Measurements from ENCODE around the gene ATXN1.
"Not testable (repeated sequence)": the region's sequence is repeated elsewhere in the genome, so short reads cannot be mapped to it uniquely, and the experiment has no call there.

The ATXN1 gene

DNA sequence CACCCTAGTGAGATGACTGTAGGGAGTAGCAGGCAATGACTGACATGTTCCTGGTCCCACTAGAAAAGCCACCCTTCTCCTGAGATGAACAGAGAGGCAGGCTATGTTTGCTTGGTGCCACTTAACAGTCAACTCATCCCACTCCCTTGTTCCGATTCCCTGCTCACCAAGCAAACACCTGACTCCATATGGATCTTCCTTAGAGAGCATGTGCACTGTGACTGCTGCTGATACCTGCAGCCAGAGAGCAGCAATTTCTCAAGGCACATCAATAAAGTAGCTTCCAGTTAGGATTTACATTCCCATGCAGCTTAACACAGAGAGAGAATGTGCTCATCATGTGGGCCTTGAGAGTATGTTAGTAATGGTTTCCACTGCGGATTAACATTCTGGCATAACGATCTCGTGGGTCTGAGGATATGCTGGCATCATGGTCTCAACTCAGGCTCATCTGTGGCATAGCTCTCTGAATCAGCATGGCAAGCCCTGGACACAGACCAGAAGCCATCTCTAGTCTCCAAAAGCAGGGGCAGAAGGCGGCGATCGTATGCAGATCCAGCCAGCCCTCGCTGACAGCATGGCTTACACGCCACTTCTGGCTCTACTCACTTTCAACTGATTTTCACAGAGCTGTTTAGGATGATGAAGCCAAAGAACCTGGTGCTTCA lies 43.9 kb downstream of the ATXN1 start:
- no peak for DNase-seq

DNA sequence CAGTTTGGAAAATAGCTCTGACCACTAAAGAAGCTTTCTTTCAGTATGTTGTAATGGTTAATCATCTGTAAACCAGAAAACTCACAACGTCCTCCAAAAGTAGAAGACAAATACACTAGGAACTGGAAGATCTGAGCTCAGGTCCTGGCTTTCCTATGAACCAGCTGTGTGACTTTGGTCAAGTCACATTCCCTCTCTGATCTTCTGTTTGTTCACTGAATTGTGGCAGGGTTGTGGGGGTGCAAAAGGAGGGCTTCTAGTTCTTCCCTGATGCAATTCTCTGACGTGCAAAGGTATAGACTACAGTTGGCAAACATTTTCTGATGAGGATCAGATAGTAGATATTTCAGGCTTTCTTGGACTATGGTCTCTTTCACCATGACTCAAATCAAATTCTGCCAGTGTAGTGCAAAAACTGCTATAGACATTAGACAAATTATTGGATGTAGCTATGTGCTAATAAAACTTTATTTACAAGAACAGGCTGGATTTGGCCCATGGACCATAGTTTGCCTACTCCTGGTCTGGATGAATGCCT lies 44.9 kb downstream of the ATXN1 start:
- DNase-seq: no peak

DNA sequence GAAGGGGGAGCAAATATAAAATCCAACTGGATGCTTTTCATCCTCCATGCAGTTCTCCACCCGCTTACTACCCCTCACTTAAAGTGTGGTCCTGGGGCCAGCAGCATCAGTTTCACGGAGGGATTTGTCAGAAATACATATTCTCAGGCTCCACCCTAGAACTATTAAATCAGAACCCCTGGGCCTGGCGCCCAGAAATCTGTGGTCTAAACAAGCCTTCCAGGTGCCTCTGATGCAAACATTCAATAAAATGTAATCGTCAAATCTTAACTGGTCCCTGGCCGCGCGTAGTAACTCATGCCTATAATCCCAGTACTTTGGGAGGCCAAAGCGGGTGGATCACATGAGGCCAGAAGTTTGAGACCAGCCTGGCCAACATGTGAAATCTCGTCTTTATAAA lies 47.7 kb downstream of the ATXN1 start:
- no peak for DNase-seq

DNA sequence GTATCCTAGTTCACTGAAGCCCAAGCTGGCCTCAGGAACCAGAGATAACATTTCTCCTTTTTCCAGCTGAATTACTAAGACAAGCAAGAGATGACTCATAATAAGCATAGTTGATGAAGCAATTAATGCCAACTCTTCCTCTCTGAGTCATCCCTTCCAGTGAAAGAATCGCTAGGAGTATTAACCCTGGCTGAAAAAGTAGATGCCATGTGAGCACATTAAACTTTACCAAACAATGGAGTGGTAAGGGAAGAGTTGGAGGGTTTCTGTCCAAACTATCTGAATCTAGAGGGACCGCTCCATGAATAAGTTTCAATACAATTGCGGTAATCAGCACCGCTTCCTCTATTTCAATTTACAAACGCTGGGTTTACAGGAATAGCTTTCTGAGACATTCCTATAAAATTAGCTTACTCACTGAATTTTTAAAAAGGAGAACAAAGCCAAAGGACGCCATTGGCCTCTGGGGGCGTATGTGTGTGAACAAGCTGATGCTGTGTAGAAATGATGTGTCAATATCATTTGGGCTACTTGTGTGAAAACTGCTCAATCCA lies 48.3 kb downstream of the ATXN1 start:
- no peak for DNase-seq

DNA sequence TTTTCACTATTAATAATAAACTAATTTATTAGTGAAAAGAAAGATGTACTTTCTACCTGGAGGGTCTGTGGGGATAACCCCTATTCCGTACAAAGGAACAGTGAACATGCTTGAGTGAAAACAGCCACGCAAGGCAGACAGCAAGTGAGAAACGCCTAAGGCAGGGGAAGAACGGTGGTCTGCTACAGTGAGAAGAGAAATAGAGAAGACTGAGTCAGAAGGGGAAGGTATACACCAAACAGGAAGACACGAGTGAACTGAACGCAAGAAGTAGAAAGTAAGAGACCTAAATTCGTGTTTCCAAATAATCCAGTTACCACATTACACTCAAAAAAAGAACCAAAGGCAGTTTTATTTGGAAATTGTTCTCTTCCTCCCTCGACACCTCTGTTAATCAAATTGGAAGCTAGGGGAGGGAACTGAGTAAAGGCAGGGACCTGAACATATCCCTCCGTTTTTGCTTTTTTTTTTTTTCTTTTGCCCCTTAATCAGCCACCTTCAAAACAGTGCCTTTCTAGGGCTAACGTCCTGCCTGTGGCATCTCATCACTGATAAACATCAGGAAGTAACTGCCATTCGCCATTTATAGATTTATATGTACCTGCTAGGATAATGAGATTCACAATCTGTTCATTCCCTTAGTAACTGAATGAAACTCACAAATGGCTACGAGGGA lies 48.9 kb downstream of the ATXN1 start:
- no peak for DNase-seq

DNA sequence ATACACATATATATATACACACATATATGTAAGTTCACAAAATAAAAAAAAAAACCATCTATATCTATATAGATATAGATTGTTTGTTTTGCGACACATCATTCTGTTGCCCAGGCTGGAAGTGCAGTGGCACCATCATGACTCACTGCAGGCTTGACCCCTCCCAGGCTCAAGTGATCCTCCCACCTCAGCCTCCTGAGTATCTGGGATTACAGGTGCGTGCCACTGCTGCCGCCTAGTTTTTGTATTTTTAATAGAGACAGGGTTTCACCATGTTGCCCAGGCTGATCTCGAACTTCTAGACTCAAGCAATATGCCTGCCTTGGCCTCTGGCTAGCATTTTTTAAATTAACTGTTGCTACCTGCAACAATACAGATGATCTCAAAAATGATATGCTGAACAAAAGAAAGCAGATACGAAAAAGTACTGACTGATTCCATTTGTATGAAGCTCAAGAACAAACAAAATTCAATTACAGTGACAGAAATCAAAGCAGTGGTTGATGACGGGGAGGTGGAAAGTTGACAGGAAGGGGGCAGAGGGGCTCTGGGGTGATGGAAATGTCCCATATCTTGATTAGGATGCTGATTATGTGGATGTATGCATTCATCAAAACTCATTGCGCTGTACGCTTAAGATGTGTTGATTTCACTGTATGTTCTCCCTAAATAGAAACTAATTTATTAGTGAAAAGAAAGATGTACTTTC lies 49.6 kb downstream of the ATXN1 start:
- DNase-seq: no peak

DNA sequence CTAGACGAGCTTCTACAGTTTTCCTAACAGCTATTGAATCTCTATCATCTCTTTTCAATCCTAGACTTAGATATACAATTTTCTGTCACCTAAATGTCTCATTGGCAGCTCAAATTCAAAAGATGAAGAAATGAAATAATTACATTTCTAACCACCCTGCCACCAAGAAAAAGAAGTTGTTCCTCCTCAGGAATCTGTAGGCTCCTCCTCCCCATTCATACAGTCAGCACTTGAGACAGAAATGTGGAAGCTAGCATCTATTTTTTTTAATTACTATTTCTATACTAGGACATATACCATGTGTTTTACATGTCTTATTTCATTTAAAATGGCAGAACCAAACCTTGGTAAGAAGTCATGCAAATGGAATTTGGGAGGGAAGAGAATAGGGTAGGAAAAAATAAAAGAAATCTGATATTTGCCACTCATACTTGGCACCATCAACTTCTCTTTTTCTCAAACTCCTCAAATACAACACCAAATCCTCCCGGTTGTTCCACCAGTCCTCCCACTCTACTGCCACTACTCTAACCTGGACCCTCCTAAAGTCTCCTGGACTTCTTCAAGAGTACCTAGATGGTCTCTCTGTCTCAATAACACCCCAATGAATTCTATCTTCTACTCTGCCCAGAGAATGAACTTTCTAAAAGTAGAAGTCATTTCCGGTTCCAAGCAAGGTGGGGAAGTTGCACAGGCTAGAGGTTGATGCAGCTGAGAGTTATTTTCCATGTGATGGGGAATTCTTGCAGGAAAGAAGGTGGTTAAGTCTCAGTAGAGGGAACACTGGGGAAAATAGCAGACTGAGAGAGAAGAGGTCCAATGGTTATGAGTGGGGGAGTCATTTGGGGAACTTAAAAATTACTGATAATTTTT lies 54.1 kb downstream of the ATXN1 start:
- DNase-seq: no peak

DNA sequence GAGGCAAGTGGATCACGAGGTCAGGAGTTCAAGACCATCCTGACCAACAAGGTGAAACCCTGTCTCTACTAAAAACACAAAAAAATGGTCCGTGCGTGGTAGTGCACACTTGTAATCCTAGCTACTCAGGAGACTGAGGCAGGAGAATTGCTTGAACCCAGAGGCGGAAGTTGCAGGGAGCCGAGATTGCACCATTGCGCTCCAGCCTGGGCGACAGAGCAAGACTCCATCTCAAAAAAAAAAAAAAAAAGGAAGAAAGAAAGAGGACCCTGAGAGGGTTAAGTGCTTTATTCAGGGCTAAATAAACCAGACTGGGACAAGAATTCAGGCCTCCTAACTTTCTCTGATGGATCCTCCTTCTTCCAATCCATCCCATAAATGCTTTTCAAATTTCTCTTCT lies 54.8 kb downstream of the ATXN1 start:
- not testable (repeated sequence) for DNase-seq

DNA sequence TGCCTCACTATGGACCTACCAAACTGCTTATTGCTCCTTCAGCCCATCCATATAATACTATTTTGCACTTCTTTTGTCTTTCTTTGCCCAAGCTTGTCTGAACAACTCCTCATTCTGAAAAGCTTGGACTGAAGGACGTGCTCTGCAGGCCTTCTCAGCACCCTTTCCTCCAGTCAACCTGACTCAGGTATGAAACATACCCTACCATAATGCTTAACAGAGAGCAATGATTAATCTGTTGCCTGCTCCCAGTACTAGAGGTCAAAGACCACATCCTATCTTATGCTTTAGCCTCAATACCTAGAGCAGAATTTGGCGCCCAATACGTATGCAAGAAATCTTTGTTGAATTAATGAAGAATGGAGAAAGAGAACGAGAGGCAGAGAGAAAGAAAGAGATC lies 55.2 kb downstream of the ATXN1 start:
- DNase-seq: no peak

DNA sequence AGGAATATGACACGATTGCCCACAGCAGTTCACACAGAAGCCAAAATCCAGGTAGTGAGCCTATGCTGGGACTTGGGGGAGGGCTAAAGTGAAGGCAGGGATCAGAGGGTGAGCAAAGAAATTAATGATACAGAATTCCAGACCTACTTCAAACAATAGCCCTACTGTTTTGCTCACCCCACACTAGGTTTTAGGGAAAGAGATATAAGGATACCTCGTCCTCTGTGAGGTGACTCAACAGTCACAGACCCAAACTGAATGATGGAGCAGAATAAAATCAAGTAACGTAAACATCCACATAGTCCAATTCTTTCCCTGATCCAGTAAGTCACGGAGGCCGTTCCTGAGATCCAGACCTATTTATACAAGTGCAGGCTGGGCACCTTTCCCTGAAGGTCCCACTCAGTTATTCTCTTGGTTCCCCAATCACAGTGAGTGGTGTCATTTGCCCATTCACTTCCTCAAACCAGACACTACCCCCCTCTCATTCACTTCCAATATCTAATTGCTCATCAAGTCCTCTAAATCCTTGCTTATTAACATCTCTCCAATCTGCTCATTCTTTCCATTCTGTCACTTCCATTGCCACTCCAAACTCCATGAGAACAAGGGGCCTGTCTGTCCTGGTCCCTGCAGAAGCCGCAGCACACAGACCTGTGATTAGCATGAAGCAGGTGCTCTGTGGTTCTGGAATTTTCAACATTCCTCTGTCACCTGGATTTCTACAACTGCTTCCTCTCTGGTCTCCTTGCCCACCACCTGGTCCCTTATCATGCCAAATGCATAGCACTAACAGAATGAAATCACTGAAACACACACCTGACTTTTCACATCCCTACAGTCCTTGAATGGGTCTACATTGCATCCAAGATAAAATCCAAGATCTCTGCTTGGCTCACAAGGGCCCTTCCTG lies 55.9 kb downstream of the ATXN1 start:
- DNase-seq: no peak

DNA sequence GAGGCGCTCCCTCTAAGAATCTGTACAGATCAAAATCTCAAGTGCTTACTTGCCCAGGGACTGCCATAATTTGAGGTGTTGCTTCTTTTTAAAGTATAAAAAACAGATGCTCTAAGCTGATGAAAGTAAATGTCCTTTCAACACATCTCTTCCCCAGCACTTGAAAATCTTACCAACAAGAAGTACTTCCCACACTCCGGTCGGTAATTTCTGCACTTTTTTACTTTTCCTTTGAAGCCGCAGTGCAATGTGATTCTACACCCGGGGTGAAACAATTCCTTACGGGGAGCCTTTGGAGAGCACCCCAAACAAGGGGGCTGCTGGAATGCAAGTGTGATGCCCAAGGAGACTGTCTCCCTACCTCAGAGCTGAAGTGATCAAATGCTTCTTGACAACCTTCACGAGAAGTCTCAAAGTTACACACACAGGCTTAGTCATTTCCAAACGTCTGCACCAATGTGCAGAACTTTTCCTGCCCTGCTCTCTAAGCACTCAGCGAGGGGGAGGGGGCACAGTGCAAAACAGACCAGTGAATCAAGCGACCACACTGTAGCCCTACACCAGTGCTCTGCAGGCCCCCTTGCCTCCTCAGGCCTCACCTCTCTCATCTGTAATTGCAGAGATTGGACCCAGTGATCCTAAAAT lies 56.7 kb downstream of the ATXN1 start:
- no peak for DNase-seq

DNA sequence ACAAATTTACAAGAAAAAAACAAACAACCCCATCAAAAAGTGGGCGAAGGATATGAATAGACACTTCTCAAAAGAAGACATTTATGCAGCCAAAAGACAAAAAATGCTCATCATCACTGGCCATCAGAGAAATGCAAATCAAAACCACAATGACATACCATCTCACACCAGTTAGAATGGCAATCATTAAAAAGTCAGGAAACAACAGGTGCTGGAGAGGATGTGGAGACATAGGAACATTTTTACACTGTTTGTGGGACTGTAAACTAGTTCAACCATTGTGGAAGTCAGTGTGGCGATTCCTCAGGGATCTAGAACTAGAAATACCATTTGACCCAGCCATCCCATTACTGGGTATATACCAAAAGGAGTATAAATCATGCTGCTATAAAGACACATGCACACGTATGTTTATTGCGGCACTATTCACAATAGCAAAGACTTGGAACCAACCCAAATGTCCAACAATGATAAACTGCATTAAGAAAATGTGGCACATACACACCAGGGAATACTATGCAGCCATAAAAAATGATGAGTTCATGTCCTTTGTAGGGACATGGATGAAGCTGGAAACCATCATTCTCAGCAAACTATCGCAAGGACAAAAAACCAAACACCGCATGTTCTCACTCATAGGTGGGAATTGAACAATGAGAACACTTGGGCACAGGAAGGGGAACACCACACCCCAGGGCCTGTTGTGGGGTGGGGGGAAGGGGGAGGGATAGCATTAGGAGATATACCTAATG lies 58.5 kb downstream of the ATXN1 start:
- not testable (repeated sequence) for DNase-seq

DNA sequence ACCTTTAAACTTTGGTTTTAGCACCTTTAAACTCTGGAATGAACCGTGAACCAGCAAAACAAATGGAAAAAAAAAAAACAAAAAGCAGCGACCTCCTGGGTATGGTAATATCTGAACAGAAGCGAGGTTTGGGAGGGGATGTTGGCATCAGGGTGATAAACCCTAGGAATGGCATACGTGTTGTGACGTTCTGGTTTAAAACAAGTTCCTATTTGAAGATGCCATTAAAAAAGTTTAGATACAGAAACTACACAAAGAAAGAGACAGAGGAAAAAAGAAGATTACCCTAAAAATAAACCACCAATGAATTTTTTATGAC lies 60.4 kb downstream of the ATXN1 start:
- no peak for DNase-seq

DNA sequence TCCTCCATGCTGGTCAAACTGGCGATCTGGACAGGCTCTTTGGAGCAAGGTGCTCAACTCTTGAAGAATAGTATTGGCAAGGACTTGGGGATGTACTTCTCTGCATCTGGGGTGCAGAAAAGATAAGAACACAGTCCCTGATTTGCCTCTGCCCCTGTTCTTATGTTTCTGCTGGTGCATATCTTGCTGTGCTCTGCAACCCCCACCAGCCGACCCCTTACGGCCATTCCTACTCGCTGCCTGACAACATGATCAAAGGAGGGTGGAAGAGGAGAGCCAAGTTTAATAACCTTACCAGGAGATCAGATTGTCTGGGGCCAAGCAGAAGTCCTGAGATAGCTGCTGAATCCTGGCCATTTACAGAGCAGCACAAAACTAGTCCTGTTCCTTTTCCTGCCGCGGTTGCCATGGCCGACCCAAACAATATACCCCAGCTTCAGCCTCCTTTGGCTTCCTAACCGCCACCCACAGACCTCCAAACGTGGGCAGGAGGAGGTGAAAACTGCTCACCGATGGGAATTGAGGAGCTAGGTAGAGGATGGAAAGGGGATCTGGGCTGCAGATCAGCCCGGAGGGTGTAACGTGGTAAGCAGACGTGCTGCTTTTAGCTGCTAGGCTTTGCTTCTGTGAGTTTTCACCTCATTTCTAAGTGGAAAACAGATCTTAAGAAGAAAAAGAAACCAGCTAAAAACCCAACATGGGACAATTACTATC lies 60.9 kb downstream of the ATXN1 start:
- no peak for DNase-seq

DNA sequence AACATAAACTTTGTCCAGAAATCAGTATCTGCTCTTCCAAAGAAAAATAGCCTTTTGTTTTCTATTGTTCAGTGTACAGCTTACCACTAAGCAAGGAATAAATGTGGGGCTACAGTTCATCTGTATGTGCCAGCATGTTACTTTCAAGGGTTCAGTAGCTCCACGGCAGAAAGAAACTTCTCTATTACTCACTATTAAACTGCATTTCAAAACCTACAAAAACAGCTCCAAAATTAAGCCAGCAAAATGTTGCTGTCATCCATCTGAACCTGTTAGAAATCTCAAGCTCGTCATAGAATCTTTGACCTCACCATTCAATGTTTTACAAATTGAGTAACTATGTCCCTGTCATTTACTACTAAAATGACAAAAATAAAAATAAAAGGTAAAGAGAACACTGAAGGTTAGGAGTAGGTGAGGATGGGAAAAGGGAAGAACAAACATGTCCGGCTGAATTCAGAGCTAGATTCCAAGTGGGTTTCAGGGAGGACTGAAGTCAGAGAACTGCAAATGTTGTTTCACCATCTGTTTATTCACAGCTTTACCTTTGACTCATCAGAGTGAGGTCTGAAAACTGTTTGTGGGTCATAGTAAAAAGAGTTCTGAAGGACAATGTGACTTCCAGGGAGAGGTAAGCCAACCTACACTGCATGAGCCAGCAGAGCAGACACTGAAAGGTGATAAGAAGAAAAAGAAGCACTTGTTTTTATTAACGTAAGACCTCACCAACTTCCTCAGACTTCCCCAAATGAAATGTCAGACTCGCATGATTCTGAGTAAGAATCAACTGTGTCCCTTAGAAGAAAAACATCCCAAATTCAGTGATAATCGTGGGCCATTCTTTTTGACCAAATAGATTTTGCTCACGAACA lies 62.0 kb downstream of the ATXN1 start:
- no peak for DNase-seq

DNA sequence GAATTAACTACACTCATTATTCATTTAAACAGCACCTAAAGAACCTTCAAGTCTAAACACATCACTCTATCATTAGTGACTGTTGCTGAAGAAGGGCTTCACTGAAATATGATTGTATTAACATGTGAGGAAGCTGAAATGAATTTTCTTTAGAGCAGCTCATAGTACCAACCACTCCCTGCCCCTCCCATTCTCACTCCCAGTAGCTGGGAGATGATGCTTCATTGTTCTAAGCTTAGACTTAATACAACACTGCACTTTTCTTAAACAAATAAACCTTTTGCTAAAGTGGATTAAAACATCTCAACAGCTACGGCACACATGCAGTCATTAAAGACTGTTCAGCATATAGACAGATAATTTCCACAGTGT lies 63.1 kb downstream of the ATXN1 start:
- DNase-seq: no peak

DNA sequence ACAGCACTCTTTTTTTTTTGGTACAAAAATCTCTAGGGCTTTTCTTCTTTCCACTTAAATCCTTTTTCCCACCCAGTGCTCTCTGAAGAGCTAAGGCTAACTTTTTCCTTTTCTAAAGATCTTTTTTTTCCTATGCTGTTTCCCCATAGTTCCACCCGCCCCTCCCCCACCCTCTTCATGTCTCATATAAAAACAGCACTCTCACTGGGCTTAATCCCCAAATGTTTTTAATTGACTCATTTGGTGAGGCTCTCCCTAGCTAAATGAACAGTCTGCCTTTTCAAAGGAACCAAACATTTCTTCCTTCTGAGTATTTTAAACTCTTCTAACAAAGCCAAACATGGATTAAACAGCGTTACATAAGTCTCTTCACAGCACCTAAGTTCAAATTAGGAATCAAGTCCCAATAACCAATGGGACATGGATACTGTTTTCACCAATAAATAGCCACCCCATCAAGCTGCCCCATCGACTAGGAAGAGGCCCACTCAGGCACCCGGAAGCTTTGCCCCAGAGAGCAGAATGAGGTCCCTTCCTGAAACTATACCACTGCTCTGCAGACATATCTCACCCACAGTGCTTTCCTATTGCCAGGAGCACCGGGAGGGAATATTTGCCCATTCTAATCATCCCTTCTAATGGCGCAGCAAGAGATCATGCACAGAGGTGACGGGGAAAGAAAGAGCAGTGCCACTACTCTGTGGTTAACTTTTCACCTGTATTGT lies 63.7 kb downstream of the ATXN1 start:
- no peak for DNase-seq

DNA sequence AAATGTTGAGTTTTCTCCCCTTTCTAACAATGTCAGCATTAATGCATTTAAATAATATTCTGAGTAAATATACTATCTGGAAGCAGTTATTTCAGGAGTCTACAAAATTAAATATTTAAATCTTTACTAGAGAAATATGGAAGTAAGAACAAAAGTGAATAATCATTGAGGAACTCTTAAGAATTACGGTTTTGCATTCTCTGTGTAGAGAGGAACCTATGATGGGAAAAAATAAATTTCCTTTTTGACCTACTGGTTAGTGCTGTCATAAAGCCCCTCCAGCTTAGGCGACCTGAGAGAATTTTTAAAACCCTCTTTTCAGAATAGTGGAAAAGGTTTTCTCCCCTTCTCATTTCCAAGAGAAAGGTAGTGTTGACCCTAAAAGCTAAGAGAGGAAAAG lies 64.8 kb downstream of the ATXN1 start:
- DNase-seq: no peak
